ENCODE data around the gene SRGAP3. TPM values are rescaled to one million over a fixed set of nuclear protein-coding genes. Genes with fewer than 3 reads are reported as not detected.

Gene SRGAP3
- total and polyA plus RNA-seq, 7 experiments from 2014 or later = 1.4 to 6.0 (median 4.6) TPM

DNA sequence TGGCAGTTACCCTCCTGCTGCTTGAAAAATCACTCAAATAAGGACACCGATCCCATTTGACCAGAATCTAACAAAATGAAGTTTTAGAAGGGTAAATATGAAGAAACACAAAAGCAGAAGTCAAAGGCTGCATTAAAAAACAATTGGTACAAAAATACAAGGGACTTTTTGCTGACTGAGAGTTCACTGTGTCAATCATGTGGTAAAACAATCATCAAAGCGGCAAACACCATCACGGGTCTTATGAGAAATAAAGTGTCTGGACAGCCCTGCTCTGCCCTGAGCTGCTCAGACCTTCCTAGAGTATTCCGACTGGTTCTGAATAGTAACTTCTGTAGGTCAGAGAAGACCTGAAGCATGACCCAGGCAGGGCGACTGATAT, 148.9 kb downstream of the SRGAP3 start:
- CTCF ChIA-PET = no interaction called here
- POLR2A ChIA-PET = no interaction called here
- no peaks in the 10 kb centered on the region for H3K4me1 ChIP-seq (ENCODE audit: control insufficient read depth in 2 of 2, insufficient read depth in 2 of 2, low read length in 2 of 2)
- Mint-ChIP-seq H3K36me3 (peaks cover 0 to 7% (median 0%) of the 10 kb centered on the region in 5 donors), H3K4me3 (no peak overlapping the region), H3K27me3 (no peaks in the 10 kb centered on the region), H3K27ac (no peak overlapping the region), H3K9me3 (peaks cover 0 to 1% (median 0%) of the 10 kb centered on the region in 11 donors), H3K4me1 (peaks cover 0 to 2% (median 0%) of the 10 kb centered on the region in 7 donors)
- intact Hi-C loops (cut with micrococcal nuclease) = no loop called here
- H3K4me3 ChIP-seq (ENCODE audit: low read length) = no peak overlapping the region
- no peak overlapping the region for H3K27ac ChIP-seq (ENCODE audit: low read depth, low read length)
- no peaks in the 10 kb centered on the region for H3K36me3 ChIP-seq (ENCODE audit: control insufficient read depth in 2 of 3, insufficient read depth in 3 of 3, low read length in 3 of 3)
- no peaks in the 10 kb centered on the region for H3K9me3 ChIP-seq (ENCODE audit: control insufficient read depth in 2 of 3, low read length in 3 of 3)
- no peaks in the 10 kb centered on the region for H3K27me3 ChIP-seq (ENCODE audit: control insufficient read depth in 2 of 2, insufficient read depth in 2 of 2, low read length in 2 of 2)
- DNase-seq (no peak), ATAC-seq (peak; percentile 29)

DNA sequence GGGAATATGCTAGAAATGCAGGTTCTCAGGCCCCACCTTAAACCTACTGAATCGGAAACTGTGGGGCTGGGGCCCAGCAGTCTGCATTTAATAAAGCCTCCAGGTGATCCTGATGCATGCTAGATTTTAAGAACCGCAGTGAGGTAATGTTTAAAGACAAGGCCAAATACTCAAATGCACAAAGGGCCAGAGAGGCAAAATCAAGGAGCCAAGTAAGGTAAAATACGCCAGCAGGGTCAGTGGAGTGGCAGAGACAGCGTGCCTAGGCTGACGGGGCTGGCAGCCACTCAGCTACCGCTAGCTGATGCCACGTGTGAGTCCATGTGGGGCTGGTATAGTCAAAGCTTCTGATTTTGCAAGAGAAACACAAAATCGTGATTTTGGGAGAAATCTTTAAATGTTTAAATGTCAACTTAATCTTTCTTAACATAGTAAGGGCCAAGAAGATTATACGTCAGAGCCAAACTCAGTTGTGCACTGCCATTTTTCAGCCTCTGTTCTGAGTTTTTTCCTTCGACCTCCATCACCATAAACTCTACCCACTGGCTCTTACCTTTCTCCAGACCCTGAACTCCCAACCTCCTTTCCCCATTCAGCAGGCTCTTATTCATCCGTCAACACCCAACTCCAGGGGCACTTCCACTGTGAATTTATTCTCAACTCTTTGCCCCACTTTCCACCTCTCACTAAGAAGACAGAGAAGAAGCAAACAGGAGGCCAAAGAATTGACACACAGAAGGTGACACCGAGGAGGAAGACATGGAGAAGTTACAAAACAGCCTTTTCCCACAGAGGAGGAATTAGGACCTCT, 149.5 kb downstream of the SRGAP3 start:
- no peaks in the 10 kb centered on the region for H3K27me3 Mint-ChIP-seq
- Histone ChIP-seq H3K27me3 (ENCODE audit: control insufficient read depth in 2 of 2, insufficient read depth in 2 of 2, low read length in 2 of 2) (no peaks in the 10 kb centered on the region), H3K9me3 (ENCODE audit: control insufficient read depth in 2 of 3, low read length in 3 of 3) (no peaks in the 10 kb centered on the region), H3K4me3 (ENCODE audit: low read length) (no peak overlapping the region), H3K36me3 (ENCODE audit: control insufficient read depth in 2 of 3, insufficient read depth in 3 of 3, low read length in 3 of 3) (no peaks in the 10 kb centered on the region), H3K27ac (ENCODE audit: low read depth, low read length) (no peak overlapping the region), H3K4me1 (ENCODE audit: control insufficient read depth in 2 of 2, insufficient read depth in 2 of 2, low read length in 2 of 2) (no peaks in the 10 kb centered on the region)
- peaks cover 0 to 1% (median 0%) of the 10 kb centered on the region in 11 donors for H3K9me3 Mint-ChIP-seq
- H3K4me1 Mint-ChIP-seq = peaks cover 0 to 2% (median 0%) of the 10 kb centered on the region in 7 donors
- H3K36me3 Mint-ChIP-seq = peaks cover 0 to 7% (median 0%) of the 10 kb centered on the region in 5 donors
- DNase-seq (no peak), ATAC-seq (no peak)
- intact Hi-C loops (cut with micrococcal nuclease) = no loop called here
- ChIA-PET POLR2A (no interaction called here), CTCF (no interaction called here)
- H3K4me3 Mint-ChIP-seq = no peak overlapping the region
- H3K27ac Mint-ChIP-seq = no peak overlapping the region

DNA sequence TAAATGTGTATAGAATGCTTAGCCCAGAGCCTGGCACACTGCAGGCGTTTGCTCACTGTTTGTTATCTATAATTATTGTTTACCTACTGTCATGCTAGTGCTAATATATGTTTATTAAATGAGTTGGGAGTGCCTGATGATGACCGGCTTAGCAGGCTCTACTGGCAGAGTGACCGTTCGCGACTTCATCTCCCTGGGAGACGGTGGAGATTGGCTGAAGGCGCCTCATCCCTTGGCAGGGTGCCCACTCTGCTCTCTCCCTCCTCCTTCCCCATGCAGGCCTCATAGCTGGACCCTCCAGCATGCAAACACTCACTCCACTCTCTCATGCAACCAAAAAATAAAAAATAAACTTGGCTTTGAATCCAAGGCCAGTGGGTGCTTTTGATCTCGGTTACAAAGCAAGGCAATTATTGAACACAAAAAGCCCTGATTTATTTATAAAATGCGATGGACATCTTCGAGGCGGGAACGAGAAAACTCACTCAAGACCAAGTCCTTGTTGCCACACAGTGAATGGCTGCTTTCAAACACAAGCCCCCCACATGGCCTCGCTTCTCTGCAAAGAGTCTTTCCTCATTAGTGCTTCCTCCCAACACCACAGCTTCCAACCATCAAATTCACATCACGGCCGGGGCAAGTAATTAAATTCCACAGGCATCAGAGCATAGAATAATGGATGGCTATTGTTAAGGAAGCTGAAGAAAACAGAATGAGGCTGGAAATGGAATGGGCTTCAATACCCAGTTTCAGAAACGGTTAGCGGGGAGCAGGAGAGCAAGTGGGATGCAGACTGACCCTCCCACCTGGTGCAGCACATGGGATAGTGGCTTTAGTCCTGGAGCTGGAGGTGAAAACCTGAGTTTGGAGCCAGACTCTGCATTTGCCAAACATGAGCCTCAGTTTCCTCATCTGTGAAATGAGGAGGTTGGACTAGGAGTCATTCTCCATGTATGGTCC, 150.4 kb downstream of the SRGAP3 start:
- Mint-ChIP-seq H3K36me3 (peaks cover 0 to 7% (median 0%) of the 10 kb centered on the region in 5 donors), H3K27ac (no peak overlapping the region), H3K9me3 (peaks cover 0 to 1% (median 0%) of the 10 kb centered on the region in 11 donors), H3K4me3 (no peak overlapping the region), H3K4me1 (peaks cover 0 to 2% (median 0%) of the 10 kb centered on the region in 7 donors), H3K27me3 (no peaks in the 10 kb centered on the region)
- POLR2A ChIA-PET = no interaction called here
- intact Hi-C loops (cut with micrococcal nuclease) = no loop called here
- ATAC-seq = no peak
- DNase-seq = no peak
- Histone ChIP-seq H3K27ac (ENCODE audit: low read depth, low read length) (no peak overlapping the region), H3K36me3 (ENCODE audit: control insufficient read depth in 2 of 3, insufficient read depth in 3 of 3, low read length in 3 of 3) (no peaks in the 10 kb centered on the region), H3K27me3 (ENCODE audit: control insufficient read depth in 2 of 2, insufficient read depth in 2 of 2, low read length in 2 of 2) (no peaks in the 10 kb centered on the region), H3K9me3 (ENCODE audit: control insufficient read depth in 2 of 3, low read length in 3 of 3) (no peaks in the 10 kb centered on the region), H3K4me1 (ENCODE audit: control insufficient read depth in 2 of 2, insufficient read depth in 2 of 2, low read length in 2 of 2) (no peaks in the 10 kb centered on the region), H3K4me3 (ENCODE audit: low read length) (no peak overlapping the region)
- CTCF ChIA-PET = no interaction called here

DNA sequence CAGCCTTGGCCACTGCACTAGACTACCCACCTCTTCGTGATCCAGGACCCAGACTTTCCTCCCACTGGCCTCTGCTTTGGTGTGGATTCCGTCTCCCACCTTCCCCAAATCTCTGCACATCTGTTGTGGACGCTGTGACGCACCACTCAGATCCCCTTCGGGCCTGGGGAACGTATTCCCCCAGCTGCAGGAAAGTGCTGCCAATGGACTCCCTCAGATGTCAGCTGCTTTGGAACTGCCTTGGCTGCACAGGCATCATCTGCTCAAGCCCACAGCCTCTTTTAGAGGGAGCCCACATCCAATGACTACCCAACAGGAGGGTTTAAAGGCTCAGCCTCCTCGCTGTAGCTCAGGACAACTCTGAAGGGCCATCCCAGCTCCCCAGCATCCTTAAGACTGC, 152.0 kb downstream of the SRGAP3 start:
- no peak for ATAC-seq

DNA sequence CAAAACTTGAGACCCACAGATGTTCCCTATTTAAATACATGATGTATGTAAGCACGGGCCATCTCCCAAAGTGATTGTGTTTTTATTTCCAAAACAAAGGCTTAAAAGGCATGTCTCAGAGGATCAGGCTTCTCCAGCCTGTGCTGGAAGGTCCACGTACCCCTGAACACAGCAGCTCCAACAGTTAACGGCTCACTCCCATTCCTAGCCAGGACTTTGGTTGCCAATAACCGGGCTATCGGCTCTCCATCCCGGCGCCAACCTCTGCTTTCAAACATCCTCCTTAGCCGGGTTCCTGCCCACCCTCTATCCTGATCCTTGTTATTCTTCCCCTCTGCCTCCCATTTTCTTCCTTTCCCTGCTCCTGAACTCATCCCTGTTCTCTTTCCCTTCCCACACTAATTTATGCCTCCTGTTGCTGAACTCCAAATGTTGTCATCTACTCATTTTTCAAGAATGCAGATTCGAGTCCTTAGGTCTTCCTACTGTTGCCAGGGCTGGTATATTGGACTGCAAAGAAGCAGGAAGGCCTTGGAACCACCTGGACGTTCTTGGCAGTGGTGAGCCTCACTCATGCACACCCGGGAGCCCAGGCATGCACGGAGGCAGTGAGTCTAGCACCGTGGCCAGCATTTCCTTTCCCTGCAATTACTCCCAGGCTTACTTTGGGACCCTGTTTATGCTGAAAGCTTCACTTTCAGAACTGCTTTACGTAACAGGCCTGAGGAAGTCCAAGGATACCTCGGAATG, 157.8 kb downstream of the SRGAP3 start:
- Mint-ChIP-seq H3K9me3 (no peaks in the 10 kb centered on the region), H3K27ac (no peak overlapping the region)

More for the DNA sequence above, 152.0 kb downstream of the SRGAP3 start:
- intact Hi-C loops (cut with micrococcal nuclease) = no loop called here
- H3K4me3 Mint-ChIP-seq = no peak overlapping the region
- no peak overlapping the region for H3K27ac Mint-ChIP-seq
- H3K36me3 Mint-ChIP-seq = peaks cover 0 to 4% (median 0%) of the 10 kb centered on the region in 5 donors
- H3K9me3 Mint-ChIP-seq = peaks cover 0 to 1% (median 0%) of the 10 kb centered on the region in 11 donors
- Histone ChIP-seq H3K36me3 (ENCODE audit: control insufficient read depth in 2 of 3, insufficient read depth in 3 of 3, low read length in 3 of 3) (no peaks in the 10 kb centered on the region), H3K4me3 (ENCODE audit: low read length) (no peak overlapping the region), H3K9me3 (ENCODE audit: control insufficient read depth in 2 of 3, low read length in 3 of 3) (no peaks in the 10 kb centered on the region), H3K4me1 (ENCODE audit: control insufficient read depth in 2 of 2, insufficient read depth in 2 of 2, low read length in 2 of 2) (no peaks in the 10 kb centered on the region), H3K27ac (ENCODE audit: low read depth, low read length) (no peak overlapping the region), H3K27me3 (ENCODE audit: control insufficient read depth in 2 of 2, insufficient read depth in 2 of 2, low read length in 2 of 2) (no peaks in the 10 kb centered on the region)
- DNase-seq = no peak
- CTCF ChIA-PET = no interaction called here
- peaks cover 0 to 4% (median 0%) of the 10 kb centered on the region in 5 donors for H3K27me3 Mint-ChIP-seq
- POLR2A ChIA-PET = no interaction called here
- peaks cover 0 to 2% (median 0%) of the 10 kb centered on the region in 7 donors for H3K4me1 Mint-ChIP-seq

More for the DNA sequence above, 157.8 kb downstream of the SRGAP3 start:
- Histone ChIP-seq H3K4me1 (ENCODE audit: control insufficient read depth in 2 of 2, insufficient read depth in 2 of 2, low read length in 2 of 2) (no peaks in the 10 kb centered on the region), H3K27ac (ENCODE audit: low read depth, low read length) (no peak overlapping the region), H3K9me3 (ENCODE audit: control insufficient read depth in 2 of 3, low read length in 3 of 3) (no peaks in the 10 kb centered on the region), H3K4me3 (ENCODE audit: low read length) (no peak overlapping the region), H3K36me3 (ENCODE audit: control insufficient read depth in 2 of 3, insufficient read depth in 3 of 3, low read length in 3 of 3) (no peaks in the 10 kb centered on the region), H3K27me3 (ENCODE audit: control insufficient read depth in 2 of 2, insufficient read depth in 2 of 2, low read length in 2 of 2) (no peaks in the 10 kb centered on the region)
- ChIA-PET POLR2A (no interaction called here), CTCF (no interaction called here)
- DNase-seq (no peak), ATAC-seq (no peak)
- H3K4me1 Mint-ChIP-seq = no peaks in the 10 kb centered on the region
- intact Hi-C loops (cut with micrococcal nuclease) = no loop called here
- H3K27me3 Mint-ChIP-seq = peaks cover 0 to 4% (median 0%) of the 10 kb centered on the region in 5 donors
- no peak overlapping the region for H3K4me3 Mint-ChIP-seq
- peaks cover 0 to 5% (median 0%) of the 10 kb centered on the region in 5 donors for H3K36me3 Mint-ChIP-seq
